ENCODE data around the gene GRAMD2A. TPM values are rescaled to one million over a fixed set of nuclear protein-coding genes. Genes with fewer than 3 reads are reported as not detected.

Gene GRAMD2A
- total and polyA plus RNA-seq, 10 of the 15 experiments (the other 5 are each of a cell fraction or from before 2014, with no cell fraction given): 0.02 to 0.35 TPM; not detected in 8

GRCh38 chr15:72118017-72118978, 79.3 kb downstream of the GRAMD2A start, which contains the start of the genes MYO9A and SENP8:
Gene MYO9A (minus strand): TSS chr15:72118150. CDS start chr15:72046563, 71,587 bp downstream.
Gene SENP8 (plus strand): TSS chr15:72118403. CDS start chr15:72139624, 21,221 bp downstream.
- FAIRE-seq: peak; percentile 98
- under 1% methylated on average over 48 of the region's 69 CpGs for WGBS (ENCODE audit: insufficient coverage, insufficient replicate concordance, low lambda C conversion rate, missing lambda C conversion rate)
- RAD21 ChIA-PET (ENCODE audit: unreplicated experiment): interaction anchor here (0.9 to 1.8 kb wide), 4 partner anchors 9 to 23 kb away, joined by 4 to 11 read pairs (median 6); no protein-coding TSS in a partner anchor
- TF ChIP-seq GATAD2B (conservative IDR thresholded peaks at IDR 0.05; ENCODE audit: low read depth) (no peak), ZBED1 (IDR thresholded peaks at IDR 0.05; ENCODE audit: borderline replicate concordance) (no peak), FOS (IDR thresholded peaks at IDR 0.05; ENCODE audit: borderline replicate concordance, extremely low read depth, insufficient read length) (no peak), MTA3 (IDR thresholded peaks at IDR 0.05; ENCODE audit: borderline replicate concordance, low read length) (no peak), IRF4 (IDR thresholded peaks at IDR 0.05; ENCODE audit: low read depth, low read length) (no peak), PAX8 (IDR thresholded peaks at IDR 0.05) (no peak), DPF2 (IDR thresholded peaks at IDR 0.05) (peak; percentile 11), YBX1 (IDR thresholded peaks at IDR 0.05) (no peak), WRNIP1 (IDR thresholded peaks at IDR 0.05; ENCODE audit: borderline replicate concordance, low read depth, low read length) (0 out of 2 replicates have a peak, but pooled peaks have one; percentile 36), POLR2A (IDR thresholded peaks at IDR 0.05; ENCODE audit: low read depth, low read length) (peak; percentile 86), RELA (IDR thresholded peaks at IDR 0.05; ENCODE audit: borderline replicate concordance, partially characterized antibody) (peak; percentile 64), BMI1 (IDR thresholded peaks at IDR 0.05; ENCODE audit: borderline replicate concordance) (no peak), SUPT20H (IDR thresholded peaks at IDR 0.05; ENCODE audit: borderline replicate concordance, control insufficient read depth, low read depth, low read length) (no peak), EP300 (IDR thresholded peaks at IDR 0.05; ENCODE audit: borderline replicate concordance in 1 of 2, control insufficient read depth in 1 of 2, low read depth in 2 of 2, low read length in 2 of 2) (0 out of 4 replicates have a peak, but pooled peaks of 1 of the 2 experiments have one; percentile 5), RAD21 (IDR thresholded peaks at IDR 0.05; ENCODE audit: insufficient read depth, low read depth, low read length) (no peak), TBL1XR1 (IDR thresholded peaks at IDR 0.05; ENCODE audit: low read depth, low read length) (no peak)
- TF ChIP-seq, protein P1, sequence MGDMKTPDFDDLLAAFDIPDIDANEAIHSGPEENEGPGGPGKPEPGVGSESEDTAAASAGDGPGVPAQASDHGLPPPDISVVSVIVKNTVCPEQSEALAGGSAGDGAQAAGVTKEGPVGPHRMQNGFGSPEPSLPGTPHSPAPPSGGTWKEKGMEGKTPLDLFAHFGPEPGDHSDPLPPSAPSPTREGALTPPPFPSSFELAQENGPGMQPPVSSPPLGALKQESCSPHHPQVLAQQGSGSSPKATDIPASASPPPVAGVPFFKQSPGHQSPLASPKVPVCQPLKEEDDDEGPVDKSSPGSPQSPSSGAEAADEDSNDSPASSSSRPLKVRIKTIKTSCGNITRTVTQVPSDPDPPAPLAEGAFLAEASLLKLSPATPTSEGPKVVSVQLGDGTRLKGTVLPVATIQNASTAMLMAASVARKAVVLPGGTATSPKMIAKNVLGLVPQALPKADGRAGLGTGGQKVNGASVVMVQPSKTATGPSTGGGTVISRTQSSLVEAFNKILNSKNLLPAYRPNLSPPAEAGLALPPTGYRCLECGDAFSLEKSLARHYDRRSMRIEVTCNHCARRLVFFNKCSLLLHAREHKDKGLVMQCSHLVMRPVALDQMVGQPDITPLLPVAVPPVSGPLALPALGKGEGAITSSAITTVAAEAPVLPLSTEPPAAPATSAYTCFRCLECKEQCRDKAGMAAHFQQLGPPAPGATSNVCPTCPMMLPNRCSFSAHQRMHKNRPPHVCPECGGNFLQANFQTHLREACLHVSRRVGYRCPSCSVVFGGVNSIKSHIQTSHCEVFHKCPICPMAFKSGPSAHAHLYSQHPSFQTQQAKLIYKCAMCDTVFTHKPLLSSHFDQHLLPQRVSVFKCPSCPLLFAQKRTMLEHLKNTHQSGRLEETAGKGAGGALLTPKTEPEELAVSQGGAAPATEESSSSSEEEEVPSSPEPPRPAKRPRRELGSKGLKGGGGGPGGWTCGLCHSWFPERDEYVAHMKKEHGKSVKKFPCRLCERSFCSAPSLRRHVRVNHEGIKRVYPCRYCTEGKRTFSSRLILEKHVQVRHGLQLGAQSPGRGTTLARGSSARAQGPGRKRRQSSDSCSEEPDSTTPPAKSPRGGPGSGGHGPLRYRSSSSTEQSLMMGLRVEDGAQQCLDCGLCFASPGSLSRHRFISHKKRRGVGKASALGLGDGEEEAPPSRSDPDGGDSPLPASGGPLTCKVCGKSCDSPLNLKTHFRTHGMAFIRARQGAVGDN (IDR thresholded peaks at IDR 0.05): no peak
- TF ChIP-seq, protein P2, sequence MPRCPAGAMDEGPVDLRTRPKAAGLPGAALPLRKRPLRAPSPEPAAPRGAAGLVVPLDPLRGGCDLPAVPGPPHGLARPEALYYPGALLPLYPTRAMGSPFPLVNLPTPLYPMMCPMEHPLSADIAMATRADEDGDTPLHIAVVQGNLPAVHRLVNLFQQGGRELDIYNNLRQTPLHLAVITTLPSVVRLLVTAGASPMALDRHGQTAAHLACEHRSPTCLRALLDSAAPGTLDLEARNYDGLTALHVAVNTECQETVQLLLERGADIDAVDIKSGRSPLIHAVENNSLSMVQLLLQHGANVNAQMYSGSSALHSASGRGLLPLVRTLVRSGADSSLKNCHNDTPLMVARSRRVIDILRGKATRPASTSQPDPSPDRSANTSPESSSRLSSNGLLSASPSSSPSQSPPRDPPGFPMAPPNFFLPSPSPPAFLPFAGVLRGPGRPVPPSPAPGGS (IDR thresholded peaks at IDR 0.05; ENCODE audit: borderline replicate concordance, insufficient read depth, low read depth, low read length, poor library complexity, severe bottlenecking): no peak

More at GRCh38 chr15:72118017-72118978, 79.3 kb downstream of the GRAMD2A start, which contains the start of the genes MYO9A and SENP8:
- Histone ChIP-seq H3K36me3 (ENCODE audit: control insufficient read depth in 2 of 2, insufficient read depth in 2 of 2, low read length in 1 of 2) (no peaks in the 10 kb centered on the region), H3K27ac (ENCODE audit: control insufficient read depth, insufficient read depth) (peak within 1 kb of the TSS; percentile 91), H3K4me1 (ENCODE audit: control insufficient read depth, insufficient read depth, low read length) (peaks cover 8% of the 10 kb centered on the region), H3K27me3 (replicated peaks in 1 of 2; ENCODE audit: control insufficient read depth in 2 of 2, insufficient read depth in 2 of 2, low read length in 1 of 2) (no peaks in the 10 kb centered on the region), H2AFZ (ENCODE audit: control insufficient read depth, low read depth, low read length) (peak within 1 kb of the TSS; percentile 99), H3K4me3 (peak within 1 kb of the TSS; percentile 94), H3K9me3 (replicated peaks; ENCODE audit: control insufficient read depth, insufficient read depth, low read length) (no peaks in the 10 kb centered on the region), H4K20me1 (ENCODE audit: control insufficient read depth, insufficient read depth) (no peaks in the 10 kb centered on the region), H3K79me2 (ENCODE audit: control insufficient read depth, insufficient read depth, low read length) (peaks cover 18% of the 10 kb centered on the region), H3K4me2 (ENCODE audit: control insufficient read depth, insufficient read depth) (peak within 1 kb of the TSS; percentile 99), H3K9ac (ENCODE audit: control insufficient read depth, insufficient read depth, low read length) (peak within 1 kb of the TSS; percentile 93)
- intact Hi-C loops (cut with micrococcal nuclease; ENCODE audit: unreplicated experiment) (loop anchor here (1.0 kb wide), 1 partner anchor 23 kb away; no protein-coding TSS in a partner anchor), in situ Hi-C loops (cut with MboI) (no loop called here)
- DNase-seq (ENCODE audit: low read depth, low spot score) (peak; percentile 96), ATAC-seq (peak; percentile 78)
- SMC1A ChIA-PET (ENCODE audit: uncharacterized antibody, unreplicated experiment): interaction anchor here (0.8 to 1.4 kb wide), 6 partner anchors 9 to 281 kb away, joined by 3 to 8 read pairs (median 3); no protein-coding TSS in a partner anchor
- CTCF ChIA-PET: interaction anchor here (0.9 to 2.6 kb wide), 4 partner anchors 15 to 337 kb away, joined by 3 to 8 read pairs (median 5); no protein-coding TSS in a partner anchor
- TSS peak; percentile 85 for BruUV-seq (replicated peaks)
- POLR2A ChIA-PET: interaction anchor here (0.6 to 2.3 kb wide), 7 partner anchors 10 to 109 kb away, joined by 3 to 9 read pairs (median 4); no protein-coding TSS in a partner anchor
